Measurements from ENCODE around the gene ADCYAP1R1.

The ADCYAP1R1 gene

GRCh38 chr7:31099451-31100444 lies 47.6 kb downstream of the ADCYAP1R1 start:
- no peak for DNase-seq
- in situ Hi-C loops (cut with HindIII; ENCODE audit: low pct_ligation_motif_present, low pct_unique_long_range_greater_than_20kb, low sequenced_read_pairs): loop anchor here (25.0 kb wide), 2 partner anchors 112 to 312 kb away; no protein-coding TSS in a partner anchor

GRCh38 chr7:31100445-31100844 lies 48.3 kb downstream of the ADCYAP1R1 start:
- DNase-seq: no peak
- in situ Hi-C loops (cut with HindIII; ENCODE audit: low pct_ligation_motif_present, low pct_unique_long_range_greater_than_20kb, low sequenced_read_pairs): loop anchor here (25.0 kb wide), 2 partner anchors 113 to 313 kb away; no protein-coding TSS in a partner anchor

GRCh38 chr7:31100871-31101270 lies 48.8 kb downstream of the ADCYAP1R1 start:
- no peak for DNase-seq
- in situ Hi-C loops (cut with HindIII; ENCODE audit: low pct_ligation_motif_present, low pct_unique_long_range_greater_than_20kb, low sequenced_read_pairs): loop anchor here (25.0 kb wide), 2 partner anchors 114 to 314 kb away; no protein-coding TSS in a partner anchor

GRCh38 chr7:31101544-31101943 lies 49.4 kb downstream of the ADCYAP1R1 start:
- in situ Hi-C loops (cut with HindIII; ENCODE audit: low pct_ligation_motif_present, low pct_unique_long_range_greater_than_20kb, low sequenced_read_pairs): loop anchor here (25.0 kb wide), 2 partner anchors 114 to 314 kb away; no protein-coding TSS in a partner anchor
- DNase-seq: no peak

GRCh38 chr7:31102151-31102972 lies 50.3 kb downstream of the ADCYAP1R1 start:
- DNase-seq: no peak
- in situ Hi-C loops (cut with HindIII; ENCODE audit: low pct_ligation_motif_present, low pct_unique_long_range_greater_than_20kb, low sequenced_read_pairs): loop anchor here (25.0 kb wide), 2 partner anchors 115 to 315 kb away; no protein-coding TSS in a partner anchor

- in situ Hi-C loops (cut with HindIII; ENCODE audit: low pct_ligation_motif_present, low pct_unique_long_range_greater_than_20kb, low sequenced_read_pairs): loop anchor here (25.0 kb wide), 2 partner anchors 116 to 316 kb away; no protein-coding TSS in a partner anchor
- DNase-seq: no peak
Measured at GRCh38 chr7:31102973-31103850, 51.1 kb downstream of the ADCYAP1R1 start.

GRCh38 chr7:31104361-31105255 lies 52.5 kb downstream of the ADCYAP1R1 start:
- in situ Hi-C loops (cut with HindIII; ENCODE audit: low pct_ligation_motif_present, low pct_unique_long_range_greater_than_20kb, low sequenced_read_pairs): loop anchor here (25.0 kb wide), 2 partner anchors 117 to 317 kb away; no protein-coding TSS in a partner anchor
- no peak for DNase-seq

- no peak for DNase-seq
- in situ Hi-C loops (cut with HindIII; ENCODE audit: low pct_ligation_motif_present, low pct_unique_long_range_greater_than_20kb, low sequenced_read_pairs): loop anchor here (25.0 kb wide), 2 partner anchors 118 to 318 kb away; no protein-coding TSS in a partner anchor
Measured at GRCh38 chr7:31105256-31105950, 53.3 kb downstream of the ADCYAP1R1 start.

GRCh38 chr7:31106303-31107105 lies 54.4 kb downstream of the ADCYAP1R1 start:
- no peak for DNase-seq
- in situ Hi-C loops (cut with HindIII; ENCODE audit: low pct_ligation_motif_present, low pct_unique_long_range_greater_than_20kb, low sequenced_read_pairs): loop anchor here (25.0 kb wide), 2 partner anchors 119 to 319 kb away; no protein-coding TSS in a partner anchor

GRCh38 chr7:31107106-31108090 lies 55.3 kb downstream of the ADCYAP1R1 start:
- DNase-seq: no peak
- in situ Hi-C loops (cut with HindIII; ENCODE audit: low pct_ligation_motif_present, low pct_unique_long_range_greater_than_20kb, low sequenced_read_pairs): loop anchor here (25.0 kb wide), 2 partner anchors 120 to 320 kb away; no protein-coding TSS in a partner anchor

GRCh38 chr7:31108097-31108657 lies 56.1 kb downstream of the ADCYAP1R1 start:
- DNase-seq: no peak
- in situ Hi-C loops (cut with HindIII; ENCODE audit: low pct_ligation_motif_present, low pct_unique_long_range_greater_than_20kb, low sequenced_read_pairs): loop anchor here (25.0 kb wide), 2 partner anchors 121 to 321 kb away; no protein-coding TSS in a partner anchor

GRCh38 chr7:31109751-31110150 lies 57.6 kb downstream of the ADCYAP1R1 start:
- no peak for DNase-seq
- in situ Hi-C loops (cut with HindIII; ENCODE audit: low pct_ligation_motif_present, low pct_unique_long_range_greater_than_20kb, low sequenced_read_pairs): loop anchor here (25.0 kb wide), 2 partner anchors 122 to 322 kb away; no protein-coding TSS in a partner anchor

GRCh38 chr7:31110331-31111108 lies 58.4 kb downstream of the ADCYAP1R1 start:
- in situ Hi-C loops (cut with HindIII; ENCODE audit: low pct_ligation_motif_present, low pct_unique_long_range_greater_than_20kb, low sequenced_read_pairs): loop anchor here (25.0 kb wide), 2 partner anchors 123 to 323 kb away; no protein-coding TSS in a partner anchor
- DNase-seq: no peak

All from ACHN (cell line).